ENCODE results near the gene ARHGAP22.

DNA sequence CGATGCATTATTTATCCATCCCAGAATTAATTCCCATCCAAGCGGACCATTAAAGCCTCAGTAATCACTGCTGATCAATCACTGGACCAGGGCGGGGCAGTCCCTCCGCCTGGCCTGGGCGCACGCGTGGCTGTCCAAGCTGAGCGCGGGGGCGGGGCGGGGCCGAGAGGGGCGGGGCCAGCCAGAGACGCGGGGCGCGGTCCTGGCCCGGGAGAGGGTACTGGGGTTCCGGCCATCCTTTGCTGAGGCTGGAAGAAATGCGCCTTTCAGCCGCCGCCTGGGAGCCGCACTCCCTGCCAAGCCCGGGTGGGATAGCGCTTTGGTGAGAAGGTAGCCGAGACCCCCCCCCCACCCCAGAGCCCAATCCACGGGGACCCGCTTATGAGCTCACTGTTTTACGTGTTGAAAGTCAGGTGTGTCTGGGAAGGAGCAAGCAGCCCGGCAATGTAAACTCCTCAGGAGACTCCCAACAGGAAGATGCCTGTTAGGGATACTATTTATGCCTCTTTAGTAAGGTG is at the start of gene ARHGAP22:
- TF ChIP-seq, protein P1, sequence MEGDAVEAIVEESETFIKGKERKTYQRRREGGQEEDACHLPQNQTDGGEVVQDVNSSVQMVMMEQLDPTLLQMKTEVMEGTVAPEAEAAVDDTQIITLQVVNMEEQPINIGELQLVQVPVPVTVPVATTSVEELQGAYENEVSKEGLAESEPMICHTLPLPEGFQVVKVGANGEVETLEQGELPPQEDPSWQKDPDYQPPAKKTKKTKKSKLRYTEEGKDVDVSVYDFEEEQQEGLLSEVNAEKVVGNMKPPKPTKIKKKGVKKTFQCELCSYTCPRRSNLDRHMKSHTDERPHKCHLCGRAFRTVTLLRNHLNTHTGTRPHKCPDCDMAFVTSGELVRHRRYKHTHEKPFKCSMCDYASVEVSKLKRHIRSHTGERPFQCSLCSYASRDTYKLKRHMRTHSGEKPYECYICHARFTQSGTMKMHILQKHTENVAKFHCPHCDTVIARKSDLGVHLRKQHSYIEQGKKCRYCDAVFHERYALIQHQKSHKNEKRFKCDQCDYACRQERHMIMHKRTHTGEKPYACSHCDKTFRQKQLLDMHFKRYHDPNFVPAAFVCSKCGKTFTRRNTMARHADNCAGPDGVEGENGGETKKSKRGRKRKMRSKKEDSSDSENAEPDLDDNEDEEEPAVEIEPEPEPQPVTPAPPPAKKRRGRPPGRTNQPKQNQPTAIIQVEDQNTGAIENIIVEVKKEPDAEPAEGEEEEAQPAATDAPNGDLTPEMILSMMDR (conservative IDR thresholded peaks at IDR 0.05; ENCODE audit: low read depth in 2 of 2) = no peak
- no peak for TF ChIP-seq EZH2 (IDR thresholded peaks at IDR 0.05; ENCODE audit: low read depth, unreplicated experiment)
- TF ChIP-seq, protein P2, sequence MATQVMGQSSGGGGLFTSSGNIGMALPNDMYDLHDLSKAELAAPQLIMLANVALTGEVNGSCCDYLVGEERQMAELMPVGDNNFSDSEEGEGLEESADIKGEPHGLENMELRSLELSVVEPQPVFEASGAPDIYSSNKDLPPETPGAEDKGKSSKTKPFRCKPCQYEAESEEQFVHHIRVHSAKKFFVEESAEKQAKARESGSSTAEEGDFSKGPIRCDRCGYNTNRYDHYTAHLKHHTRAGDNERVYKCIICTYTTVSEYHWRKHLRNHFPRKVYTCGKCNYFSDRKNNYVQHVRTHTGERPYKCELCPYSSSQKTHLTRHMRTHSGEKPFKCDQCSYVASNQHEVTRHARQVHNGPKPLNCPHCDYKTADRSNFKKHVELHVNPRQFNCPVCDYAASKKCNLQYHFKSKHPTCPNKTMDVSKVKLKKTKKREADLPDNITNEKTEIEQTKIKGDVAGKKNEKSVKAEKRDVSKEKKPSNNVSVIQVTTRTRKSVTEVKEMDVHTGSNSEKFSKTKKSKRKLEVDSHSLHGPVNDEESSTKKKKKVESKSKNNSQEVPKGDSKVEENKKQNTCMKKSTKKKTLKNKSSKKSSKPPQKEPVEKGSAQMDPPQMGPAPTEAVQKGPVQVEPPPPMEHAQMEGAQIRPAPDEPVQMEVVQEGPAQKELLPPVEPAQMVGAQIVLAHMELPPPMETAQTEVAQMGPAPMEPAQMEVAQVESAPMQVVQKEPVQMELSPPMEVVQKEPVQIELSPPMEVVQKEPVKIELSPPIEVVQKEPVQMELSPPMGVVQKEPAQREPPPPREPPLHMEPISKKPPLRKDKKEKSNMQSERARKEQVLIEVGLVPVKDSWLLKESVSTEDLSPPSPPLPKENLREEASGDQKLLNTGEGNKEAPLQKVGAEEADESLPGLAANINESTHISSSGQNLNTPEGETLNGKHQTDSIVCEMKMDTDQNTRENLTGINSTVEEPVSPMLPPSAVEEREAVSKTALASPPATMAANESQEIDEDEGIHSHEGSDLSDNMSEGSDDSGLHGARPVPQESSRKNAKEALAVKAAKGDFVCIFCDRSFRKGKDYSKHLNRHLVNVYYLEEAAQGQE (IDR thresholded peaks at IDR 0.05; ENCODE audit: unreplicated experiment) = no peak
- TF ChIP-seq POLR2AphosphoS5 (IDR thresholded peaks at IDR 0.05; ENCODE audit: low read depth) = no peak
- no peak for TF ChIP-seq CREB1 (CRISPR knock-in tag; IDR thresholded peaks at IDR 0.05; ENCODE audit: low read depth)
- TF ChIP-seq NANOG (IDR thresholded peaks at IDR 0.05; ENCODE audit: borderline replicate concordance) = no peak

Data from GM23338 (cell line).